Left ventricle myocardium inferior (tissue), 1 donor: ENCODE data around the gene PDX1. TPM values are rescaled to one million over a fixed set of nuclear protein-coding genes. Genes with fewer than 3 reads are reported as not detected.
A peak's percentile ranks its signal among the peaks of the same experiment; 100 is the strongest.

Experiments used
- DNase-seq: peaks from one replicate; pipeline ENCODE4 v3.0.0-alpha.2; 2020
- H3K27ac ChIP-seq: fragments of 200-600 bp; replicated peaks from 2 replicates; pipeline ENCODE4 v1.8.0; 2021
- H3K27me3 ChIP-seq: fragments of 200-600 bp; 2 replicates; pipeline ENCODE4 v1.8.0; 2021; ENCODE audit warnings: low read depth
- H3K36me3 ChIP-seq: fragments of 200-600 bp; 2 replicates; pipeline ENCODE4 v1.8.0; 2021
- H3K4me1 ChIP-seq: fragments of 200-600 bp; 2 replicates; pipeline ENCODE4 v1.8.0; 2021
- H3K4me3 ChIP-seq: fragments of 200-600 bp; 2 replicates; pipeline ENCODE4 v1.8.0; 2021; ENCODE audit warnings: mild to moderate bottlenecking, moderate library complexity
- H3K9me3 ChIP-seq: fragments of 200-600 bp; replicated peaks from 2 replicates; pipeline ENCODE4 v1.8.0; 2021
- CTCF ChIP-seq: fragments of 200-600 bp; IDR thresholded peaks from 2 replicates; pipeline ENCODE4 v1.8.0; 2021; ENCODE audit warnings: antibody characterized with exemption, mild to moderate bottlenecking, borderline replicate concordance
- intact Hi-C: fragments of 100-400 bp; cut with micrococcal nuclease; formaldehyde crosslinking; loops from one replicate; pipeline ENCODE4 v1.11.0; 2022
- total RNA-seq: library from RNA; stranded (reverse); fragmentation: NEBNext Ultra II Directional; extraction: Animal tissue kit (Norgen Biotek cat#: 25700); gene quantifications from one replicate; pipeline ENCODE4 v1.2.1, GENCODE V29; 2021
- donor health status: DM: no; HTN: yes; CAD: no; lungs with severe emphysema.

The PDX1 gene
- total RNA-seq, 1 donor from 2014 or later: not detected

- Histone ChIP-seq H3K9me3 (no peaks in the 10 kb centered on the region), H3K4me1 (no peaks in the 10 kb centered on the region), H3K27ac (no peak overlapping the region), H3K4me3 (no peak overlapping the region), H3K27me3 (peaks cover 67% of the 10 kb centered on the region), H3K36me3 (no peaks in the 10 kb centered on the region)
- no peak for DNase-seq
- no peak for TF ChIP-seq CTCF
- intact Hi-C loops: no loop called here
These were observed 14.0 kb downstream of the PDX1 start for GRCh38 chr13:27933580-27934328.

- no peaks in the 10 kb centered on the region for H3K36me3 ChIP-seq
- DNase-seq: no peak
- intact Hi-C loops: no loop called here
- peaks cover 26% of the 10 kb centered on the region for H3K9me3 ChIP-seq
- H3K4me1 ChIP-seq: no peaks in the 10 kb centered on the region
- no peak overlapping the region for H3K27ac ChIP-seq
- peaks cover 54% of the 10 kb centered on the region for H3K27me3 ChIP-seq
- TF ChIP-seq CTCF: no peak
- no peak overlapping the region for H3K4me3 ChIP-seq
These were observed 23.2 kb downstream of the PDX1 start for GRCh38 chr13:27942972-27943371.

- Histone ChIP-seq H3K27me3 (peaks cover 95% of the 10 kb centered on the region), H3K27ac (no peak overlapping the region), H3K9me3 (peaks cover 9% of the 10 kb centered on the region), H3K4me1 (peaks cover 13% of the 10 kb centered on the region), H3K4me3 (peak overlapping the region; percentile 62), H3K36me3 (no peaks in the 10 kb centered on the region)
- no peak for TF ChIP-seq CTCF
- intact Hi-C loops: no loop called here
- no peak for DNase-seq
These were observed 33.3 kb downstream of the PDX1 start for GRCh38 chr13:27952876-27953675.

GRCh38 chr13:27953676-27954405 lies 34.0 kb downstream of the PDX1 start:
- peaks cover 99% of the 10 kb centered on the region for H3K27me3 ChIP-seq

More at GRCh38 chr13:27953676-27954405, 34.0 kb downstream of the PDX1 start:
- intact Hi-C loops: no loop called here
- H3K9me3 ChIP-seq: peaks cover 9% of the 10 kb centered on the region
- peak overlapping the region; percentile 62 for H3K4me3 ChIP-seq
- peaks cover 13% of the 10 kb centered on the region for H3K4me1 ChIP-seq
- no peaks in the 10 kb centered on the region for H3K36me3 ChIP-seq
- peak; percentile 83 for TF ChIP-seq CTCF
- DNase-seq: peak; percentile 68
- no peak overlapping the region for H3K27ac ChIP-seq
